Epidermal melanocyte (primary cell): ENCODE results near the gene MUC6.

Experiments
- DNase-seq: peaks from one replicate; pipeline ENCODE4 v3.0.0; 2011; ENCODE audit warnings: low spot score; ENCODE audit not compliant: insufficient read length

MUC6 gene

DNA sequence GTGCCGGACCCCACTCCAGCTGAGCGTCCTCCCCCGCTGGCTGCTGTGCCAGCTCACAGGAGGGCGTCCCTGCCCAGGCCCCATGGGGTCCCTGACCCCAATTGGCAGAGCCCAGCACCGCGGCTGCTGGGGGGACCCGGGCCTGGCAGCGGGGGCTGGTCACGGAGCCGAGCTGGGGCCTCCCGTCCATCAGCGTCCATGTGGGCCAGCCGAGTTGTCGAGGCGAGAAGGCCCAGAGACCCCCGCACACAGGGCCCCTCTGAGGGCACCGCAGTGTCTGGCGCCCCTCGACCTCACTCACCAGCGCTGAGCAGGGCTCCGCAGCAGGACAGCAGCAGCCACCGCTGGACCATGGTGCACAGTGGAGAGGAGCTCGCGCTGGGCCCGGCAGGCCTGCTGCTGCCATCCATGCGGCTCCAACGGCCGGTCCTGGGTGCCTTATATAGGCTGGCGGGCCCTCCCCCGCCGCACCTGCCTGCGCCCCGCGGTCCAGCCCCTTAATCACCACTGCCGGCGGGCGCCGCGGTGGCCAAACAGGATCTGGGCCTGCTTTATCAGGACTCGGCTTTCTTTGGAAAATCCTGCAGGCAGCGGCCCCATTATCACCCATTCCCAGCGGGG, at the start of gene MUC6:
MUC6 (minus strand) TSS at position 416 of the 621 bp plus-strand sequence; CDS start at position 353, 63 bp downstream.
- DNase-seq: no peak

DNA sequence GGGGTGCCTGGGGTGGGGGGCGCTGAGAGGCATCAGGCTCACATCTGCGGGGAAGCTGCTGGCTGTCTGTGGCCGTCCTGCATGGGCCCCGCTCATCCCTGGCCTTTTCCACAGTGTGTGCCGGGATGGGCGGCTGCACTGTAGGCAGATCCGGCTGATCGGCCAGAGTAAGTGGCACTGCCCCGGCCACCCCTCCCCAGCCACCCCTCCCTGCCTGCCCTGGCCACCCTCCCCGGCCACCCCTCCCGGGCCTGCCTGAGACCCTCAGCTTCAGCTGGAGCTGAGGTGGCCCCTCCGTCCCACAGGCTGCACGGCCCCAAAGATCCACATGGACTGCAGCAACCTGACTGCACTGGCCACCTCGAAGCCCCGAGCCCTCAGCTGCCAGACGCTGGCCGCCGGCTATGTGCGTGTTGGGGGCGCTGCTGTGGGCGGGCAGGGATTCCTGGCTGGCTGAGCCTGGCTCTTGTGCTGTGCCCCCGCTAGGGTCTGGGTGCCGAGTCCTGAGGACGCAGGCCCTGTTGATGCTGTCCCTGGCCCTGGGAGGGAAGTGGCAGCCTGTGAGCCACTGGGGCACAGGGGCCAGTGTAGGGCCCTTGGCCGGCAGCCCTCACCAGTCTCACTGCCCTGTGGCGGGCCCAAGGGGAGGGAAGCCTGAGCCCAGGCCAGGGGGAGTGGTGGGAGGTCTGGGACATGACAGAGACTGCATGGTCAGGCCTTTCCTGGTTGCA, 49.1 kb upstream of the MUC6 start:
- no peak for DNase-seq

GRCh38 chr11:1084561-1085439, 48.3 kb upstream of the MUC6 start:
- DNase-seq: no peak

GRCh38 chr11:1083621-1084551, 47.4 kb upstream of the MUC6 start:
- no peak for DNase-seq

DNA sequence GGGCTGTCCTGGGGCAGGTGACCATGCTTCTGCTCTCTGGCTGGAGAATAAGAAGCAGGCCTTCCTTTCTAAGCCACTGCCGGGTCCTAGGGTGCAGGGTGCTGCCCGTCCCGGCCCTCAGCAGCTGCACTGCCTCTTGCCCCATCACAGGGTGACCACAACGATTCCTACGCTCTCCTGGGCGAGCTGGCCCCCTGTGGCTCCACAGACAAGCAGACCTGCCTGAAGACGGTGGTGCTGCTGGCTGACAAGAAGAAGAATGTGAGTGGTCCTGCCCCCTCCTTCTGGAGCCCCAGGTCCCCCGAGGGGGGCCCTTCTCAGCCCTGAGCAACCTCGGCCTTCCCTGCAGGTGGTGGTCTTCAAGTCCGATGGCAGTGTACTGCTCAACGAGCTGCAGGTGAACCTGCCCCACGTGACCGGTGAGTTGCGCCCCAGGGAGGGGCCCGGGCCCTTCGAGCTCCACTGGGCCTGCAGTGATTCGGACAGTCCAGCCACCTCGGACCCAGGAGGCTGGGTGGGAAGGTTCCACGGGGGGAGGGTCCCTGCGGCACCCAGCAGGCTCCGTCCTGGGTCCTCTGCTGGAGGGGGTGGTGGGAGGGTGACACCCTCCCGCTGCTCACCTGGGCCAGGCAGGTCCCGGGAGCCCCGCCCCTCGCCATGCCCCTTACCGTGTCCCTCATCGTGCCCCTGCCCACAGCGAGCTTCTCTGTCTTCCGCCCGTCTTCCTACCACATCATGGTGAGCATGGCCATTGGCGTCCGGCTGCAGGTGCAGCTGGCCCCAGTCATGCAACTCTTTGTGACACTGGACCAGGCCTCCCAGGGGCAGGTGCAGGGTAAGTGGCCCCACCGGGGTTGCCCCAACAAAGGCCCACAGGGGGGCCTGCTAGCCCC, 46.5 kb upstream of the MUC6 start:
- DNase-seq: no peak

DNA sequence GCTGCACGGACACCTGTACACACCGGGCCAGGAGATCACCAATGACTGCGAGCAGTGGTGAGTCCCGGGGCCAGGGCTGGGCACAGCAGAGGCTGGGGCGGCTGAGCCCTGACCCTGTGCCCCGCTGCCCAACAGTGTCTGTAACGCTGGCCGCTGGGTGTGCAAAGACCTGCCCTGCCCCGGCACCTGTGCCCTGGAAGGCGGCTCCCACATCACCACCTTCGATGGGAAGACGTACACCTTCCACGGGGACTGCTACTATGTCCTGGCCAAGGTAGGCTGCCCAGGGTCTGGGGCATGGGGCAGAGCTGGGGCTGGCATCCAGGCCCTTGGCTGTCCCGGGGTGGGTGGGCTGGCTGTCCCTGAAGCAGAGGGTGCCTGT, 45.8 kb upstream of the MUC6 start:
- DNase-seq: no peak

DNA sequence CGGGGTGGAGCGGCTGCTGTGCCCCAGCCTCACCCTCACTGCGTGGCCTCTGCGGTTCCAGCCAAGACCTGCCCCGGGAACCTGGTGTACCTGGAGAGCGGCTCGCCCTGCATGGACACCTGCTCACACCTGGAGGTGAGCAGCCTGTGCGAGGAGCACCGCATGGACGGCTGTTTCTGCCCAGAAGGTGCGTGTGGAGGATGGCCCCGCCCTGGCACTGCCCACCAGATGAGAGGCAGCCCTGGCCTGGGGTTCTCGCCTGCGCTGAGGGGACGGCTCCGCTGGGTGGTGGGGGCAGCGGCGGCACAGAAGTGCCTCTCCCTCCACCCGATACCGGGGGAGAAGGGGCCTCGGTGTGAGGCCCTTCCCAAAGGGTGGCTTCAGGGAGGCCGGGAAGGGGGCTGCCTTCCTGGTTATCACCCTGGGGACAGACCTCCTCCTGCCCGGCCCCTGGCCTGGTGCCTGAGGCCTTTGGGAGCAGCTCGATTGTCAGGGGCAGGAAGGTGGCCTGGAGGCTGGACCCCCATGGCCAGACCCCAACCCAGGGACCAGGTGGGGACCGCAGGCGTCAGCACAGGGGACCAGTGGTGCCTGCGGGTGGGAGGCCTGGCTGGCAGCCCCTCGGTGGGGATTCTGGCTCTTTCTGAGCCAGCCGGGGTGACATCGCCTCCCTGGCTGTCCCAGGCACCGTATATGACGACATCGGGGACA, 45.2 kb upstream of the MUC6 start:
- no peak for DNase-seq

GRCh38 chr11:1078191-1078601, 41.7 kb upstream of the MUC6 start:
- no peak for DNase-seq

DNA sequence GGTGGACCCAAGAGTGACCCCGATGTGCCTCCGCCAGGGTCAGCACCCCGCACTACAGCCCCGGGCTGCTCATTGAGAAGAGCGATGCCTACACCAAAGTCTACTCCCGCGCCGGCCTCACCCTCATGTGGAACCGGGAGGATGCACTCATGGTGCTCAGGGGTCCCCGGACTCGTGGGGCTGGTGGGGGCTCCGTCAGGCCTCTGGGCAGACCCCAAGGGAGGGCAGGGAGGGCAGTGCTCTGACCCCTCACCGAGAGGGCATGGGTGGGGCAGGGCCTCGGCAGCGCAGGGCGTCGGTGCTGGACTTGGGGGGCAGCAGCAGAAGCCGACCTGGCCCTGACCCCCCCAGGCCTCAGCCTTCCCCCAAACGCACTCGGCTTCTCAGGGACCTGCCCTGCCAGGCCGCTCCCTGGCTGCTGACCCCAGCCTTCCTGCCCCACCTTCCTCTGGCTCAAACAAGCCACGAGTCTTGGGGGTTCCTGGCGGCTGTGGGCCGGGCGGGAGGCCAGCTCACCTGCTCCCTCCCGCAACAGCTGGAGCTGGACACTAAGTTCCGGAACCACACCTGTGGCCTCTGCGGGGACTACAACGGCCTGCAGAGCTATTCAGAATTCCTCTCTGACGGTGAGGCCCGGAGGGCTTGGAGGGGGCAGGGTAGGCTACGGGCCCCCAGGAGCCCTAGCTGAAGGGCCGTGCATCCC, 41.0 kb upstream of the MUC6 start:
- DNase-seq: no peak

DNA sequence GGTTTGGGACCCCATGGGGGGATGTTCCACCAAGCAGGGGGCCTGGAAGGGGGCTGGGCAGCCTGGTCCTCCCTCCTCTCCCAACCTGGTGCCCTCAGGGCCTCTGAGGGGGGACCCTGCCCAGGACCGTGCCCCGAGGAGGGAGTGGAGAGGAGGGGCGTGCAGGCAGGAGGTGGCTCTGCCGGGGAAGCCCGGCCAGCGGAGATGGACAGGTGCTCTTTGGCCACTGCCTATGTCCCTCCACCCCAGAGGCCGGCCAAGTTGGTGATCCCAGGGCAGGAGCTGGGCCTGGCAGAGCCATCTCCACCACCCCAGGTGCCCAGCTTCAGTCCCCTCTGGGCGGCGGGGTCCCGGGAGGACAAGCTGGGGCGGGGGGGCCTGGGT, 40.5 kb upstream of the MUC6 start:
- no peak for DNase-seq

DNA sequence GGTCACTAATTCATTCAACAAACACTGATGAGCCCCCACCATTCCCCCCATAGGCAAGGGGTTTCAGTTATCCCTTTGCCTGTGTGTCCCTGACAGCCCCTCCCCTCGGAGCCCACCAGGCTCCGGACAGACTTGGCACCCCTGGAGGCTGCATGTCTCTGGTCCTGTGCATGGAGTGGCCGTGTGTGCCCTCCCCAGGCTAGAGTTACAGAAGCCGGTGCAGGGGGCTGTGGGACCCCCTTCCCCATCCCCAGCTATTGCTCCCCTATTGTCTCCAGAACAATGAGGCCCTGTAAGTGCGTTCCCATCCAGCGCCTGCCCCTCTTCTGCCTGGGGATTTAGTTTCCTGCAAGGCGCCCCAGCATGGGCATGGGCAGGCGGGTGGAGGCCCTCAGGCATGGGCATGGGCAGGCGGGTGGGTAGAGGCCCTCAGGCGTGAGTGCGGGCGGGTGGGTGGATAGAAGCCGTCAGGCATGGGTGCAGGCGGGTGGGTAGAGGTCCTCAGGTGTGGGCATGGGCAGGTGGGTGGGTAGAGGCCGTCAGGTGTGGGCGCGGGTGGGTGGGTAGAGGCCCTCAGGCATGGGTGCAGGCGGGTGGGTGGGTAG, 39.6 kb upstream of the MUC6 start:
- no peak for DNase-seq

GRCh38 chr11:1075341-1075911, 38.9 kb upstream of the MUC6 start:
- no peak for DNase-seq

DNA sequence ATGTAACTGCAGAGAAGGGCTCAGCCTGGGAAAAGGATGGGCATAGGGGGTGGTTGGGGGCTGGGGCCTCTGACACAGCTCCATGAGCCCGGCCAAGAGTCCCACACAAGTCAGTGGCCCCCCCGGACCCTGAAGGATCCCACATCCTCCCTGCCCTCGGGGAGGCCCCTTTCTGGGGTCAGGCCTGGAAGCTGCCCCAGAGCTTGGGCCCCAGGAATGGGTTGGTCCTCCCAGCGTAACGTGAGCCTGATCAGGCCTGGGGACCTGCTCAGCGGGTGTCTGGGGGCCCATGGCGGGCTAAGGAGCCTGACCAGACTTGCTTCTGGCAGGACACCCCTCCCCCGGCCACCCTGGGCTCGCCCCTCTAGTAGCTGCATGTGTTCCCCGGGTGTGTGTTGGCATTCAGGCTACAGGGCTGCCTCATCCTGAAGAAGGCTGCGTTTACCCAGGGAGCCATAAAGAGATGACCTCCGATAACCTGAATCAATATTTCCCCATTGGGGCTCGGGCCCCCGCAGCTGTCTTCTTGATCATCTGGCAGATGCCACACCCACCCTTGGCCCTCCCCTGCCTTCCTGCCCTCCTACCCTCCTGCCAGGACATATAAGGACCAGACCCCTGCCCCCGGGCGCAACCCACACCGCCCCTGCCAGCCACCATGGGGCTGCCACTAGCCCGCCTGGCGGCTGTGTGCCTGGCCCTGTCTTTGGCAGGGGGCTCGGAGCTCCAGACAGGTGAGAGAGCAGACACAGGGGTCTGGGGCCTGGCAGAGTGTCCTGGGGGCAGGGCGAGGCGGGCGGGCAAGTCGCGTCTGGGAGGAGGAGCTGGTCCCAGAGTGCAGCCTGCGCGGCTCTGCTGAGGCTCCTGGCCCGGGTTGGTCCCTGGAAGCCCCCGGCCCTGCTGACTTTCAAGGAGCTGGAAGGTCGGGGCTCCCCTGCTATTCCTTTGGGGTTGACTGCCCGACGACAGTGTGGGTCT, 38.0 kb upstream of the MUC6 start, which contains the start of gene MUC2:
MUC2 (plus strand) TSS at position 631 of the 978 bp plus-strand sequence.
- no peak for DNase-seq

- DNase-seq: no peak
Observed at GRCh38 chr11:1073851-1074243, 37.3 kb upstream of the MUC6 start.

GRCh38 chr11:1073261-1073724, 36.8 kb upstream of the MUC6 start:
- DNase-seq: no peak

- DNase-seq: no peak
Observed at GRCh38 chr11:1072821-1073231, 36.3 kb upstream of the MUC6 start.
